Smooth muscle cell (in vitro differentiated cells): ENCODE results near the gene PLA2G4E. TPM values are rescaled to one million over a fixed set of nuclear protein-coding genes. Genes with fewer than 3 reads are reported as not detected.

ENCODE experiments used
- DNase-seq: peaks from one replicate; lab custom pipeline; 2025; ENCODE audit not compliant: unreplicated experiment; lab: John Stamatoyannopoulos, UW
- H2AFZ ChIP-seq: fragments of 200-600 bp; sonication (generic); 2 replicates; pipeline ENCODE4 v1.6.0; 2016; ENCODE audit warnings: antibody characterized with exemption, low read depth, mild to moderate bottlenecking
- H3F3A ChIP-seq: fragments of 200-600 bp; sonication (generic); 2 replicates; pipeline ENCODE4 v1.6.0; 2017; ENCODE audit warnings: antibody characterized with exemption, low read depth
- H3K27ac ChIP-seq: fragments of 200-600 bp; sonication (generic); 2 replicates; pipeline ENCODE4 v1.5.1; 2016; ENCODE audit warnings: low read depth, mild to moderate bottlenecking
- H3K27me3 ChIP-seq: fragments of 200-600 bp; sonication (generic); 2 replicates; pipeline ENCODE4 v1.6.1; 2016; ENCODE audit warnings: low read depth, mild to moderate bottlenecking
- H3K36me3 ChIP-seq: fragments of 200-600 bp; sonication (generic); 2 replicates; pipeline ENCODE4 v1.5.1; 2016; ENCODE audit warnings: low read depth
- H3K4me1 ChIP-seq: fragments of 200-600 bp; sonication (generic); 2 replicates; pipeline ENCODE4 v1.5.1; 2016; ENCODE audit warnings: low read depth
- H3K4me2 ChIP-seq: fragments of 200-600 bp; sonication (generic); 2 replicates; pipeline ENCODE4 v1.6.0; 2016; ENCODE audit warnings: mild to moderate bottlenecking
- H3K4me3 ChIP-seq: fragments of 200-600 bp; sonication (generic); 2 replicates; pipeline ENCODE4 v1.5.1; 2016; ENCODE audit warnings: mild to moderate bottlenecking
- H3K79me2 ChIP-seq: fragments of 200-600 bp; sonication (generic); 2 replicates; pipeline ENCODE4 v1.6.0; 2016; ENCODE audit warnings: low read depth, mild to moderate bottlenecking
- H3K9ac ChIP-seq: fragments of 200-600 bp; sonication (generic); 2 replicates; pipeline ENCODE4 v1.6.0; 2016; ENCODE audit warnings: low read depth
- H3K9me3 ChIP-seq: fragments of 200-600 bp; sonication (generic); replicated peaks from 2 replicates; pipeline ENCODE4 v1.5.1; 2016; ENCODE audit warnings: low read depth
- H4K20me1 ChIP-seq: fragments of 200-600 bp; sonication (generic); 2 replicates; pipeline ENCODE4 v1.6.0; 2016; ENCODE audit warnings: low read depth
- CTCF ChIP-seq: fragments of 200-600 bp; sonication (generic); IDR thresholded peaks from 2 replicates; pipeline ENCODE4 v1.5.1; 2017; ENCODE audit warnings: borderline replicate concordance, mild to moderate bottlenecking, antibody characterized with exemption; ENCODE audit not compliant: insufficient read depth, poor library complexity, severe bottlenecking
- WGBS: methylation state at CpG from one replicate; pipeline ENCODE4 v1.1.7; 2016; ENCODE audit warnings: low lambda C conversion rate; 5-methylcytosine and 5-hydroxymethylcytosine counted together
- polyA plus RNA-seq: library from polyadenylated mRNA; unstranded; fragments of >200 nt; fragmentation: Nextera tagmentation; extraction: Ambion mirVana; gene quantifications from 2 replicates; pipeline ENCODE4 v1.2.1, GENCODE V29; 2016
- total RNA-seq: library from RNA; depleted of rRNA; stranded (reverse); fragments of >200 nt; gene quantifications from 2 replicates; pipeline ENCODE4 v1.2.3, GENCODE V29; 2014

Gene PLA2G4E
- total and polyA plus RNA-seq, 2 experiments from 2014 or later: 1.6 TPM; not detected in 1

GRCh38 chr15:42009474-42009873 is 11.4 kb downstream of the PLA2G4E start:
- 89% methylated on average over 5 of the region's 5 CpGs for whole genome bisulfite sequencing
- Histone ChIP-seq H3K27ac (no peak overlapping the region), H3K36me3 (no peaks in the 10 kb centered on the region), H4K20me1 (no peaks in the 10 kb centered on the region), H3K4me1 (no peaks in the 10 kb centered on the region), H3K9ac (no peak overlapping the region), H3F3A (no peaks in the 10 kb centered on the region), H3K79me2 (no peaks in the 10 kb centered on the region), H3K4me2 (no peak overlapping the region), H3K9me3 (no peaks in the 10 kb centered on the region), H2AFZ (no peak overlapping the region), H3K4me3 (no peak overlapping the region), H3K27me3 (no peaks in the 10 kb centered on the region)
- DNase-seq: no peak
- TF ChIP-seq CTCF: no peak

- no peaks in the 10 kb centered on the region for H3K4me1 ChIP-seq
- no peaks in the 10 kb centered on the region for H3K36me3 ChIP-seq
- H3K4me2 ChIP-seq: no peak overlapping the region
- H2AFZ ChIP-seq: no peak overlapping the region
- DNase-seq: no peak
- no peaks in the 10 kb centered on the region for H3F3A ChIP-seq
- H3K4me3 ChIP-seq: no peak overlapping the region
- H3K79me2 ChIP-seq: no peaks in the 10 kb centered on the region
- H4K20me1 ChIP-seq: no peaks in the 10 kb centered on the region
- H3K9ac ChIP-seq: no peak overlapping the region
- no peak overlapping the region for H3K27ac ChIP-seq
- H3K27me3 ChIP-seq: no peaks in the 10 kb centered on the region
- no peak for TF ChIP-seq CTCF
- no peaks in the 10 kb centered on the region for H3K9me3 ChIP-seq
Measured at GRCh38 chr15:42009022-42009421, 11.8 kb downstream of the PLA2G4E start.

GRCh38 chr15:42007386-42007785 is 13.5 kb downstream of the PLA2G4E start:
- H2AFZ ChIP-seq: no peak overlapping the region
- H3K4me1 ChIP-seq: no peaks in the 10 kb centered on the region
- H3F3A ChIP-seq: no peaks in the 10 kb centered on the region
- H3K9ac ChIP-seq: no peak overlapping the region
- H3K27ac ChIP-seq: no peak overlapping the region
- H4K20me1 ChIP-seq: no peaks in the 10 kb centered on the region
- 100% methylated on average over 1 of the region's 1 CpG for WGBS
- peaks cover 8% of the 10 kb centered on the region for H3K27me3 ChIP-seq
- no peak for DNase-seq
- no peaks in the 10 kb centered on the region for H3K36me3 ChIP-seq
- no peaks in the 10 kb centered on the region for H3K9me3 ChIP-seq
- no peak for TF ChIP-seq CTCF
- no peaks in the 10 kb centered on the region for H3K79me2 ChIP-seq
- no peak overlapping the region for H3K4me3 ChIP-seq
- H3K4me2 ChIP-seq: no peak overlapping the region

GRCh38 chr15:42002333-42002732 is 18.5 kb downstream of the PLA2G4E start:
- no peaks in the 10 kb centered on the region for H3K4me1 ChIP-seq
- H3K27me3 ChIP-seq: peaks cover 9% of the 10 kb centered on the region
- no peak overlapping the region for H3K4me3 ChIP-seq
- 80% methylated on average over 6 of the region's 6 CpGs for WGBS
- no peaks in the 10 kb centered on the region for H3K9me3 ChIP-seq
- H3F3A ChIP-seq: no peaks in the 10 kb centered on the region
- no peak for TF ChIP-seq CTCF
- H4K20me1 ChIP-seq: no peaks in the 10 kb centered on the region
- no peaks in the 10 kb centered on the region for H3K79me2 ChIP-seq
- H2AFZ ChIP-seq: no peak overlapping the region
- H3K36me3 ChIP-seq: no peaks in the 10 kb centered on the region
- no peak overlapping the region for H3K4me2 ChIP-seq
- no peak overlapping the region for H3K9ac ChIP-seq
- DNase-seq: no peak
- no peak overlapping the region for H3K27ac ChIP-seq
